Measurements from ENCODE around the gene PCOLCE2.

The PCOLCE2 gene

GRCh38 chr3:142808103-142808917, 80.6 kb downstream of the PCOLCE2 start:
- peak; percentile 47 for DNase-seq

DNA sequence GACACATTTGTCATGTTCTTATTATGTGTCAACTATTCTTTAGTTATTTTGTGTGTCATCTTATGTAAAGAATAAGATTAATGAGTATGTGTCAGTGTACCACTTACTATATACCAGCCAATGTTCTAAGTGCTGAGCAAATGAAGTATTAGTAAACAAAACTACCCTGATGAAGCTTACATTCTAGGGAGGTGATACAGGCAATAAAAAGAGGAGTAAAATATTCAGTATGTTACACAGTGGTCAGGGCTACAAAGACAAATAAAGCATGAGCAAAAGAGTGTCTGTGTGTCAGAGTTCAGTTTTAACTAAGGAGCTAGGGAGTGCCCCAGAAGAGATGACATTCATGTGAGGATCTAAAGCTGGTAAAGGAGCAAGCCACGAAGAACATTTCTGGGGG, 86.0 kb downstream of the PCOLCE2 start:
- DNase-seq: no peak

DNA sequence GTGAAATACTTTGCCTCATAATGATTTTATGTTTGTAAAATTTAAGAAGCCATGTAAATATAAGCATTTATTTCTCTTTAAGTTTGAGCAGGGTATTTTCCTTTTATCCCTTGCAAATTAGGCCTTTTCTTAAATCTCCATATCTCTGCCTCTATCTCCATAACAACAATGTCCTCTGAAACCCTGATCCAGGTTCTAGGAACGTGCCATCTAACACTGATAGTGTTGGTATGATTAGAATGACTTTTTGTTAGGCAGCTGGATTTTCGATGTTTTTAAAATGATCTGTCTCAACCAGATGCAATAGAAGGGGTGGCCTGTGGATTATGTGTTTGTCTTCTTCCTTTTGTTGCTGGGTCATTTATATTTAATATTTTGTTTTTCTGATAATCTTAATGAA, 87.1 kb downstream of the PCOLCE2 start:
- DNase-seq: no peak

DNA sequence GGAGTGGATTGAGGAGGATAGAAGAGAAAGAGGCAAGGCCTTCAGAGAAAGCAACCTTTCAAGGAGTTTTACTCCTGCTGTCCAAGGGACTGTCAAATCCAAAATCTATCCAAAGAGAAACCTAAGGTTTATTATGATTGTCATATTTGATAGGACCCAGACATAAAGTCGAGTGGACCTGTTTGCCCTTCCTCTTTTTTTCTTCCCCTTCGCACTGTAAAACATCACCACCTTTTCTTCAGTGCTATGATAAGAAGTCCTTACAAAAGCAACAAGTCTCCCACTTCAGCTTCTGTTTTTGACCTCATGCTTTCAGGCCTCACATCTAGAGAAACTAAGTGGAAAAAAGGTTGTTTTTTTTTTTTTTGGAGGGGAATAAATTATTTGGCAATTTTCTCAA, 92.1 kb downstream of the PCOLCE2 start:
- DNase-seq: no peak

DNA sequence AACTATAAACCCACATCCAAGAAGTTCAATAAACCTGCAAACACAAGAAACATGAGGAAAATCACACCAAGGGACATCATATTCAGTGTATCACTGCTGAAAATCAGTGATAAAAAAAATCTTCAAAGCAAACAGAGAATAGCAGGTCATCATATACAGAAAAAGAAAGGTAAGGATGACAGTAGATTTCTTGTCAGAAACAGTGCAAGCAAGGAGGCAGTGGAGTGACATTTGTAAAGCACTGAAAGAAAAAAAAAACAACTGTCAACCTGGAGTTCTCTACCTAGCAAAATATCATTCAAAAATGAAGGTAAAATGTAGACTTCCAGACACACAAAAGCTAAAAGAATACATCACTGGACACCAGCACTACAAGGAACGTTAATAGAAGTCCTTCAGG, 93.6 kb downstream of the PCOLCE2 start:
- DNase-seq: no peak

DNA sequence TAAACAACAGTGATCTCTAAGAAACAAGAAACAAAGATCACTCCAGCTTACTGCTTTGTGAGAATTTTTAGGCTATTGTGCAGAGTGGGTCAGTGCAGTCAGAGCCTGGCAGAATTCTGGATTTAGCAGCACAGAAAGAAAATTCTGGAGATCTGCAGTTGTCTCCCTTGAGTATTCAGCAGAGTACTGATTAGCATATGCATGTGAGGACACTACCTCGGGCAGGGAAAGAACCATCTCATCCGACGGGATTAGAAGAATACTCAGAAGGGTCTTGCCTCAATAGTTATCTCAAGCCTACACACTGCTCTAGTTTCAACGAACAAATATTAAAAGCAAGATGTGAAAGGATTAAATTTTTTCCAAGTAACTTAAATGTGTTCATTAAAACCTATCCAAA, 94.4 kb downstream of the PCOLCE2 start:
- DNase-seq: no peak

- DNase-seq: no peak
Observed at GRCh38 chr3:142787719-142788118, 101.2 kb downstream of the PCOLCE2 start.

GRCh38 chr3:142785996-142786395, 102.9 kb downstream of the PCOLCE2 start:
- DNase-seq: no peak

DNA sequence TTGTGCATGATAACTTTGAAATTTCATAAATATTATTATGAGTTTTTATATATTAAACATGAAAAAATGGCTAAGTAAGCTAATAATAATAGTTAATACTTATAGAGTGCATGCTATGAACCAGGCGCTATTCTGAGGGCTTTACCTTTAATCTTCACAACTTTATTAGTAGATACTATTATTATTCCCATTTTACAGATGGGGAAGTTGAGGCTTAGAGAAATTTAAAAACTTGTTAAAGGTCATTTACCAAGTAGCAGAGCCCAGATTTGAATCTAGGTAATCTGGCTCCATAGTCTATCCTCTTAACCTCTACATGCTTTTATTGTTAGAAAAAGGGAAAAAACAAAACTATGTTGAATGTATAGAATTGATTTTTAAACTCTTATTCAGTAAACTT, 104.7 kb downstream of the PCOLCE2 start:
- no peak for DNase-seq

- no peak for DNase-seq
Observed at GRCh38 chr3:142782616-142783015, 106.3 kb downstream of the PCOLCE2 start.

DNA sequence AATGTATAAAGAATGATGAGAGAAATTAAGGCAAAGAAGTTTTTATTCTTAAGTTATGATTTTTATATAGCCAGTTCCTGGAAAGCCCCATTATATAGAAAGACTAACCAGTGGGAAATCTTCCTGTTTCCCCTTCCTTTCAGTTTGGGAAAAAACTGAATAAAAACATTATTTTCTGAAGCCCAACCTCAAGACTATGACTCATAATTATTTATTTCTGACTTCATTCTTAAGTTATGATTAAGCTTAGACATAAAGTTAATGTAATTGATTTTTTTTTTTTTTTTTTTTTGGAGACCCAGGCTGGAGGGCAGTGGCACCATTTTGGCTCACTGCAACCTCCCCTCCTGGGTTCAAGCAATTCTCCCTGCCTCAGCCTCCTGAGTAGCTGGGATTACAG, 109.3 kb downstream of the PCOLCE2 start:
- DNase-seq: no peak

GRCh38 chr3:142778541-142778940, 110.3 kb downstream of the PCOLCE2 start:
- DNase-seq: no peak

GRCh38 chr3:142777927-142778326, 111.0 kb downstream of the PCOLCE2 start:
- DNase-seq: no peak

DNA sequence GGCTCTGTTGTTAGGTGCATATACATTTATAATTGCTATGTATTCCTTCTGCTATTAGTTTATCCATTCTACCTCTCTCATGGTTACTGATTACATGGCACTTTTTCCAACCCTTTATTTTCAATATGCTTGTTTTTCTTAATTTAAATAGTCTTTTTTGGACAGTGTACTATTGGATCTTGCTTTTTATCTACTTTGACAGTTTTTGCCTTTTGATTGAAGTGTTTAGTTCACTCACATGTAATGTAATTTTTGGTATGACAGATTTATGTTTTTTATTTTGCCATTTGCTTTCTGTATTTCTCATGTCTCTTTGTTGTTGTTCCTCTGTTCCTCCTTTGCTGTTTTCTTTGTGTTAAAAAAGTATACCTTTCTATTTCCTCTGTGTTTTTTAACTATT, 120.5 kb downstream of the PCOLCE2 start:
- no peak for DNase-seq

All from stimulated activated CD4-positive, alpha-beta T cell treated with anti-CD3 and anti-CD28 coated beads, Interleukin-1b, Interleukin-23, amount 100 ng/mL, for 48 hours (primary cell).